H1 (cell line): ENCODE measurements around the gene MOV10L1. TPM values are rescaled to one million over a fixed set of nuclear protein-coding genes. Genes with fewer than 3 reads are reported as not detected.

ENCODE experiments used
- CBX5 ChIP-seq: fragments of 300-800, 300-1000 bp; sonication (generic); IDR thresholded peaks from 2 replicates; pipeline ENCODE4 v1.7.1; 2016; ENCODE audit warnings: antibody characterized with exemption, low read length, low read depth
- JUN ChIP-seq: IDR thresholded peaks from 2 replicates; pipeline ENCODE4 v1.6.1; 2011; ENCODE audit warnings: low read depth, mild to moderate bottlenecking, improper control_type of control experiment, low read length
- polyA plus RNA-seq, 7 experiments: library from polyadenylated mRNA; depleted of rRNA in 3 of 7; stranded (reverse) in 5 of 7; unstranded in 2 of 7; fragments of >200 nt in 5 of 7; fragments of 200-250 nt in 2 of 7; gene quantifications; 1 replicate in 5 of 7; 2 replicates in 1 of 7; 4 replicates in 1 of 7; pipeline versions ENCODE4 v1.2.1 to v1.2.3, GENCODE V29; 2011 to 2013; ENCODE audit warnings: missing spikeins in 2 of 7, mixed read lengths in 2 of 7
- total RNA-seq: library from RNA; stranded (reverse); fragmentation: NEBNext Ultra II Directional; extraction: Animal tissue kit (Norgen Biotek cat#: 25700); gene quantifications from 2 replicates; pipeline ENCODE4 v1.2.1, GENCODE V29; 2021

Gene MOV10L1
- total and polyA plus RNA-seq, 2 of the 8 experiments (the other 6 are each of a cell fraction or from before 2014, with no cell fraction given) = 0.32 TPM; not detected in 1

- TF ChIP-seq JUN (no peak), CBX5 (no peak)
Measured at GRCh38 chr22:50173983-50174355, 84.2 kb downstream of the MOV10L1 start (continued).
